PC-9 (cell line): Measurements from ENCODE around the gene TANGO2. TPM values are rescaled to one million over a fixed set of nuclear protein-coding genes. Genes with fewer than 3 reads are reported as not detected.

ENCODE experiments used
- BruUV-seq: library from RNA; stranded (reverse); fragments of 400-500 nt; replicated peaks from 2 replicates; lab custom pipeline; 2021; lab: Mats Ljungman, UMichigan
- CTCF ChIA-PET: fragments of 300-600 bp; sonication (Branson Sonifier 250); formaldehyde crosslinking; loops from one replicate; lab custom pipeline; 2022; ENCODE audit warnings: antibody characterized with exemption; lab: Charles Lee
- POLR2A ChIA-PET: fragments of 300-600 bp; sonication (Branson Sonifier 250); formaldehyde crosslinking; loops from one replicate; lab custom pipeline; 2022; ENCODE audit warnings: antibody characterized with exemption; ENCODE audit not compliant: unreplicated experiment; lab: Charles Lee
- DNase-seq, 2 experiments: peaks; one replicate each; pipeline versions ENCODE4 v3.0.0 to v3.0.0-alpha.2; 2015 to 2022; ENCODE audit warnings: mixed read lengths in 1 of 2
- H2AFZ ChIP-seq: fragments of 200-600 bp; sonication (generic); 2 replicates; pipeline ENCODE4 v1.8.1; 2017; ENCODE audit warnings: antibody characterized with exemption
- H3F3A ChIP-seq: fragments of 200-600 bp; sonication (generic); 2 replicates; pipeline ENCODE4 v1.8.1; 2017; ENCODE audit warnings: antibody characterized with exemption, mild to moderate bottlenecking, low read depth; ENCODE audit not compliant: insufficient read depth
- H3K27ac ChIP-seq: fragments of 200-600 bp; sonication (generic); 2 replicates; pipeline ENCODE4 v1.6.1; 2016; ENCODE audit warnings: mixed run types
- H3K27me3 ChIP-seq: fragments of 200-600 bp; sonication (generic); 2 replicates; pipeline ENCODE4 v1.6.1; 2016; ENCODE audit warnings: low read depth, mixed run types; ENCODE audit not compliant: insufficient read depth
- H3K36me3 ChIP-seq: fragments of 200-600 bp; sonication (generic); 2 replicates; pipeline ENCODE4 v1.6.1; 2016; ENCODE audit warnings: low read depth, mixed run types
- H3K4me1 ChIP-seq: fragments of 200-600 bp; sonication (generic); replicated peaks from 2 replicates; pipeline ENCODE4 v1.6.1; 2016; ENCODE audit warnings: mixed run types; ENCODE audit not compliant: insufficient read depth
- H3K4me2 ChIP-seq: fragments of 200-600 bp; sonication (generic); 2 replicates; pipeline ENCODE4 v1.6.1; 2017; ENCODE audit warnings: mixed run types
- H3K4me3 ChIP-seq: fragments of 200-600 bp; sonication (generic); 2 replicates; pipeline ENCODE4 v1.6.1; 2016; ENCODE audit warnings: mixed run types
- H3K79me2 ChIP-seq: fragments of 200-600 bp; sonication (generic); 2 replicates; pipeline ENCODE4 v1.6.1; 2017; ENCODE audit warnings: low read depth, mixed run types
- H3K9me2 ChIP-seq: fragments of 200-600 bp; sonication (generic); 2 replicates; pipeline ENCODE4 v1.8.1; 2017; ENCODE audit warnings: mild to moderate bottlenecking; ENCODE audit not compliant: insufficient read depth
- H3K9me3 ChIP-seq: fragments of 200-600 bp; sonication (generic); 2 replicates; pipeline ENCODE4 v1.8.1; 2016; ENCODE audit warnings: low read depth; ENCODE audit not compliant: insufficient read depth
- H4K20me1 ChIP-seq: fragments of 200-600 bp; sonication (generic); 2 replicates; pipeline ENCODE4 v1.8.1; 2017; ENCODE audit not compliant: insufficient read depth
- CTCF ChIP-seq: fragments of 200-600 bp; sonication (generic); conservative IDR thresholded peaks from 2 replicates; pipeline ENCODE4 v1.6.1; 2017; ENCODE audit warnings: mixed run types, antibody characterized with exemption, mild to moderate bottlenecking, moderate library complexity
- EZH2 ChIP-seq: fragments of 200-600 bp; sonication (generic); IDR thresholded peaks from 2 replicates; pipeline ENCODE4 v1.8.0; 2017; ENCODE audit warnings: antibody characterized with exemption, low read depth
- intact Hi-C: fragments of 100-400 bp; cut with micrococcal nuclease; formaldehyde crosslinking; loops from one replicate; pipeline ENCODE4 v1.10.0; 2022; ENCODE audit not compliant: unreplicated experiment
- total RNA-seq: library from RNA; stranded (reverse); gene quantifications from 2 replicates; pipeline ENCODE4 v1.2.3, GENCODE V29; 2021

Gene TANGO2
- total RNA-seq, 1 experiment from 2014 or later = 22.4 TPM

- ChIA-PET POLR2A (no interaction called here), CTCF (no interaction called here)
- no peaks in the 10 kb centered on the region for H3K27me3 ChIP-seq
- no peaks in the 10 kb centered on the region for H3K36me3 ChIP-seq
- no peaks in the 10 kb centered on the region for H3K9me2 ChIP-seq
- H4K20me1 ChIP-seq = no peaks in the 10 kb centered on the region
- H3K27ac ChIP-seq = no peak overlapping the region
- H3F3A ChIP-seq = no peaks in the 10 kb centered on the region
- no peak for DNase-seq
- no peaks in the 10 kb centered on the region for H3K79me2 ChIP-seq
- H3K9me3 ChIP-seq = no peaks in the 10 kb centered on the region
- BruUV-seq = no TSS peak
- no peaks in the 10 kb centered on the region for H3K4me1 ChIP-seq
- no peak overlapping the region for H3K4me3 ChIP-seq
- intact Hi-C loops = no loop called here
- no peak overlapping the region for H3K4me2 ChIP-seq
- TF ChIP-seq CTCF (no peak), EZH2 (no peak)
- H2AFZ ChIP-seq = no peak overlapping the region
These were observed 19.7 kb downstream of the TANGO2 start for GRCh38 chr22:20040327-20041200.

GRCh38 chr22:20043057-20043996, 22.4 kb downstream of the TANGO2 start:
- H3K4me1 ChIP-seq = no peaks in the 10 kb centered on the region
- H3F3A ChIP-seq = no peaks in the 10 kb centered on the region
- no peak overlapping the region for H2AFZ ChIP-seq
- no peaks in the 10 kb centered on the region for H3K9me3 ChIP-seq
- ChIA-PET POLR2A (no interaction called here), CTCF (no interaction called here)
- no TSS peak for BruUV-seq
- H4K20me1 ChIP-seq = no peaks in the 10 kb centered on the region
- no peak overlapping the region for H3K4me3 ChIP-seq
- no peaks in the 10 kb centered on the region for H3K36me3 ChIP-seq
- no peak overlapping the region for H3K4me2 ChIP-seq
- H3K27me3 ChIP-seq = no peaks in the 10 kb centered on the region
- H3K79me2 ChIP-seq = no peaks in the 10 kb centered on the region
- intact Hi-C loops = no loop called here
- H3K27ac ChIP-seq = no peak overlapping the region
- H3K9me2 ChIP-seq = no peaks in the 10 kb centered on the region
- DNase-seq = no peak
- no peak for TF ChIP-seq EZH2
- TF ChIP-seq CTCF = no peak

- TF ChIP-seq CTCF (no peak), EZH2 (no peak)
- no peaks in the 10 kb centered on the region for H3K9me3 ChIP-seq
- no peaks in the 10 kb centered on the region for H3K9me2 ChIP-seq
- H4K20me1 ChIP-seq = no peaks in the 10 kb centered on the region
- H3K4me3 ChIP-seq = no peak overlapping the region
- CTCF ChIA-PET = no interaction called here
- no peaks in the 10 kb centered on the region for H3K27me3 ChIP-seq
- H3K4me1 ChIP-seq = no peaks in the 10 kb centered on the region
- no peaks in the 10 kb centered on the region for H3K36me3 ChIP-seq
- no peaks in the 10 kb centered on the region for H3F3A ChIP-seq
- no peak overlapping the region for H3K4me2 ChIP-seq
- intact Hi-C loops = no loop called here
- H3K79me2 ChIP-seq = no peaks in the 10 kb centered on the region
- no peak overlapping the region for H3K27ac ChIP-seq
- POLR2A ChIA-PET = no interaction called here
- H2AFZ ChIP-seq = no peak overlapping the region
- no peak for DNase-seq
- BruUV-seq = no TSS peak
These were observed 23.1 kb downstream of the TANGO2 start for GRCh38 chr22:20043997-20044342.
